Central memory CD4-positive, alpha-beta T cell (primary cell): Measurements from ENCODE around the gene TTLL13.
"Not testable (repeated sequence)": the region's sequence is repeated elsewhere in the genome, so short reads cannot be mapped to it uniquely, and the experiment has no call there.

Source experiments
- DNase-seq: peaks from one replicate; pipeline ENCODE4 v3.0.0; 2022

The TTLL13 gene

DNA sequence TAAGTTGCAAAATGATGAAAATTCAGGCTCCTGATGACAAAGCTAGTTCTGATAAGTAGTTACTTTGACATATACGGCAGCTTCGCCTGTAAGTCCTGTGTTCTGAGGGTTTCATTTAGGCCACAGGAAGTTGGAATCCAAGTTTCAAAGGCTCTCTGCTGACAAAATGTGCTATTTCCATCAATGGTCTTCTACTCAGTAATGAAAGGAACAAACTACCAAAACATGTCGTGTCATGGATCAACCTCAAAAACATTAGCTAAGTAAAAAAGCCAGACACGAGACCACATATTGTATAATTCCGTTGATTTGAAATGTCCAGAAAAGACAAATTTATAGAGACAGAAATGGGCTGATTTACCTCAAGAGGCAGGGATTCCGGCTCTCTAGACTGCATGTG lies 38.6 kb downstream of the TTLL13 start:
- DNase-seq, result no peak

DNA sequence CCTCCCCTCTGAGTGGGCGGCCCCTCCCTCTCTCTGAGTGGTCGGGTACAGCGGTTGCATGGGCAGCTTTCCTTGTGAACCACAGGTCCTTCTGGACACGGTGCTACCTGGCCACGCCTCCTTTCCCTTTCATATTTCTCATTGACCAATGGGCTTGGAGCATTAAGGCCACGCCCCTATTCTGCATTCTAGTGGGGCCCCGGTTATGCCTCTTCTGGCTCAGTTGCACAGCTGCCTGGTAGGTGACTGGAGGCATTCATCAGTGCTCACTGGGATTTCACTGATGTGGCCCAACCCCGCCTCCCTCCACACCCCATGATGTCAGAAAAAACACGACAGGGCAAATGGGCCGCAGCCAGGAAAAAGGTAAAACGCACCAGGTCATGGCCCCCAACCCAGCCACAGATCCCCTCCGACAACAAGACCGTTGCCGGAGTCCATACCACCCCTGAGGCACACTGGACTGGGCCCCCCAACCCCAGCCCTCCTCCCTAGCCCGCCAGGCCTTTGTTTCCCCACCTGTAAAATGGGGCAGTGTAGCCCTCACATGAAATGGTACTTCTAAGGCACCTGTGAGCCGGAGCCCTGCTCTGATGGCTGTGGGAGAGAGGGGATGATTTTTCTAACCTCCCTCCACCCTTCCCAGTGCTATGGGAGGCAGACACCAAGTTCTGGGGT lies 42.5 kb downstream of the TTLL13 start:
- no peak for DNase-seq

DNA sequence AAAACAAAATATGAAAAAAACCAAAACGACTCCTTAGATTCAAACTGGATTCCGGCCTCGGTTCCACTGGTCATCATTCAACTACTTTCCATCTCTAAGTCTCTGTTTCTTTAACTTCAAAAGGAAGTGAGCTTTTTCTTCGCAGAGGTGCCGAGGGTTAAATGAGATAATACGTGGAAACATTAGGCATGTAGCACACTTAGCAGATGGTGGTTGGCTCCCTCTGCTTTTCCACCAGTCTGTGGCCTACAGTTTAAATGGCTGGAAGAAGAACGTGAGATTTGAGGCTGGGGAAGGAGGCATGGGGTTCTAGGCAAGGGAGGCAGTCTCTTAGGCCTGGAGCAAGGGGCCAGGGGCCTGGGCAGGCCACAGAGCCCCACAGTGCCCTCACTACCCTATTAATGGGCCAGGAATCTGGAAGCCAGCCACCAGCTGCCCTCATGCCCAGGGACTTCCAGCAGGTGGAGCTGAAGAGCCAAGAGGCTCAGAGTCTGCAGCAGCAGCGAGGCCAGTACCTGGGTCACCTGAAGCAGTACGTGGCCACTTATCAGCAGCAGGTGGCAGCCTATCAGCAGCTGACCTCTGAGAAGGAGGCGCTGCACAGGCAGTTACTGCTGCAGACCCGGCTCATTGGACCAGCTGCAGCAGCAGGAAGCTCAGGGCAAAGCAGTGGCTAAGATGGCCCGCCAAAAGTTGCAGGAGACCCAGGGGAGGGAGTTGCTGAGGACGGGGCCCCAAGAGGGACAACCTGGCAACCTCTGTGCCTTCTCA lies 43.9 kb downstream of the TTLL13 start:
- DNase-seq, result peak; percentile 45

DNA sequence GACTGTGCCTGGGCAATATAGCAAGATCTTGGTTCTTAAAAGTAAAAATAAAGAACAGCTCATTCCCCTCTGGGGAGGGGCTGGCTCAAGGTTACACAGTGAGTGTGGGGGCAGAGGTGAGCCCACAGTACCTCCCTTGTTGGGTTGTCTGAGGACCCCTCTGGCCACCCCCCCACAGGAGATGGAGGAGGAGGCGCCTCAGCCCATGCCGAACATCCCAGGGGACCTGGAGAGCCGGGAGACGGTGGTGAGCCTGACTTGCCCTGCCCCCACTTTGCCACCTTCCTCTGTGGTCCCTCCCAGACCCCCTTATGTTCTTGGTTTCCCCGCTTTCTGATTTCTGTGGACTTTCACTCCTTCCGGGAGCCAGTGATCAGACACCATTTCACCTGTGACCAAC lies 44.8 kb downstream of the TTLL13 start:
- no peak for DNase-seq

DNA sequence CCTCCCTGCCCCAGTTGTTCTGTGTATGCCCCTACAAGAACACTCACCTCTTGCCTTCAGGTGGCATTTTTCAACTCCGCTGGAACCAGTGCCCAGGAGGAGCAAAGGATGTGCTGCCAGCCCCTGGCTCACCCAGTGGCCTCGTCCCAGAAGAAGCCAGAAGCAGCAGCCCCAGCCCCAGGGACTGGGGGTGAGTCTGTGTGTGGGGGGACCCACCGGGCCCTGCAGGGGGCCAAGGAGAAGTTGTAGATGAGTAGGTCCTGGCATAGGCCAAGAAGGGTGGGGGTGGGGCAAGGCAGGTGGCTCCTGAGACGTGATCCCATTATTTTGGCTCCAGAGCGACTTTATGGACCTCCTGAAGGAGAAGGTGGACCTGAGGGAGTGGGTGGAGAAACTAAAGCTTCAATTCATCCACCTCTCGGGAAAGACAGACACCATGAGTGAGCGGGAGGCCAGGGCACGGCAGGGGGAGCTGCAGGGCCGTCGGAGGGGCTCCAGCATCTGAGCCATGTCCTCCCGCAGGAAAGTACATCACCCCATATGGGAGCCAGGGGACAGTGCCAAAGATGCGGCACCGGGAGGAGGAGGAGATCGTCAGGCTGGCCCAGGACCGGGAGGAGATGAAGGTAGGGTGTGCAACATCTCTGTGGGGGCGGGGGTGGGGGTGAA lies 45.4 kb downstream of the TTLL13 start:
- no peak for DNase-seq

DNA sequence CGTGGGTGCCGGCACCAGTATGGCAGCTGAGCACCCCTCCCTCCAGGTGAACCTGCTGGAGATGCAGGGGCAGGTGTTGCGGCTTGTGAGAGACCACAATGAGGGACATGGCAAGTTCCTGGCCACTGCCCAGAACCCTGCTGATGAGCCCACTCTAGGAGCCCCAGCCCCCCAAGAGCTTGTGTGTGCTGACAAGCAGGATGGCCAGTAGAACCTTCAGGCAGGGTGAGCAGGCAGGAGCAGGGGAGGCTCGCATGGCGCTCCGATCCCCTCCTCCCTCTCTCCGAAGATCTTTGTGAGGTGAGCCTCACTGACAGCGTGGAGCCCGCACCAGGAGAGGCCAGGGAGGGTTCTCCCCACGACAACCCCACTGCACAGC lies 45.9 kb downstream of the TTLL13 start:
- no peak for DNase-seq

DNA sequence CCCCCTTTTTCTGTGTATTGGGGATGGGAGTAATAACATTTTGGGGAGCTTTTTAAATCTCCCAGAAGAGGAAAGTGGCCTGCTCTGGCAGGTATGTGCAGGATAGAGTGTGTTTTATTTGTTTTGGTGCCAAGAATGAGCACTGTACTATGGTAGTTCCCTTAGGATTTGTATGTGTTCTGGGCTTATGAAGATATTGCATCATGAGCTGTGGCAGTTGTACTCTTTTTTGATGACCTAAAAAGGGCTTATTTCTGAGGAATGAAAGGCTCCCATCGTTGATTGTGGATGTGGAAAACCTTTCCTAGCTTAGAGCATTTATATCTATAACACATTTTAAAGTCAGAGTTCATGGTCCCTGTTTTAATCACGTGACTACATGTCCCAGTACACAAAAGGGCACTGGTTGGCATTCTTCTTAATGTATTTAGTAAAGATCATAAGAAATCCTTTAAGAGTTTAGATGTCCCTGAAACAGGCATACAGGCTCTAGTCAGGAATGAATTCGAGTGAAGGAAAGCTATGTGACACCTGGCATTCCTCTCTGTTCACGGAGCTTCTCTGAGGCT lies 47.0 kb downstream of the TTLL13 start:
- not testable (repeated sequence) for DNase-seq

DNA sequence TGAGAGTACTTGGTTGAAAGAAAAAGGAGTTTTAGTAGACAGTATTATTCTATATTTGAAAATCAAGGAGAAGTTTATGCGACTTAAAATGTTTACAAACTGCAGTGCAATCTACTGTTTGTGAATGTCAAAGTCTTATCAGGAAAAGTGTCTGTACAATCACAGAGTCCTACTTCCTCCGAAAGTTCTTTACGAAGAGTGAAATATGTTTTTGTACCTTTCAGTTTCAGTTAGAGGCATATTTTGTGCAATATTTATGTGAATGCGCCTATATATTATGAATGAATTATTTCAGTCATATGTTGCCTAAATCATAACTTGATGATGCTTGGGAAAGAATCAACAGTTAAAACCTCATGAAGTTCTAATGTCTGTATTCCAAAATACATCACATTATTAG lies 47.7 kb downstream of the TTLL13 start:
- no peak for DNase-seq

DNA sequence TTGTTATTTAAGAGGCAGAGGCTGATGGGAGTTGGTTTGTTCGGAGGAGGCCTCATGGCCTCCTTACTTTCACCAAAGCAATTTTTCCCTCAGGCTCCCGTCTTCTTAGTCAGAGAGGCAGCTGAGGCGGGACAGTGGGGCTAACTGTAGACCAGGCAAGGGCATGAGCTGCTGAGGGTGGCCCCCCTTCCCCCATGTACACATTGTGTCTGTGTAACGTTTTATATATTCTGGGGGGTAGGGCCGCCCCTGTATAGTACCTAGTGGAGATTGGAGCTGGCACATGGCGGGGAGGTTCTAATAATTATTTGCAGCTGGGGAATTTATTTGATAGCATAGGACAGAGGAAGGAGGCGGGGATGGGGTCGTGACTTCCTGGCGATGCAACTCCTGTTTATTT lies 51.2 kb downstream of the TTLL13 start:
- DNase-seq, result no peak

DNA sequence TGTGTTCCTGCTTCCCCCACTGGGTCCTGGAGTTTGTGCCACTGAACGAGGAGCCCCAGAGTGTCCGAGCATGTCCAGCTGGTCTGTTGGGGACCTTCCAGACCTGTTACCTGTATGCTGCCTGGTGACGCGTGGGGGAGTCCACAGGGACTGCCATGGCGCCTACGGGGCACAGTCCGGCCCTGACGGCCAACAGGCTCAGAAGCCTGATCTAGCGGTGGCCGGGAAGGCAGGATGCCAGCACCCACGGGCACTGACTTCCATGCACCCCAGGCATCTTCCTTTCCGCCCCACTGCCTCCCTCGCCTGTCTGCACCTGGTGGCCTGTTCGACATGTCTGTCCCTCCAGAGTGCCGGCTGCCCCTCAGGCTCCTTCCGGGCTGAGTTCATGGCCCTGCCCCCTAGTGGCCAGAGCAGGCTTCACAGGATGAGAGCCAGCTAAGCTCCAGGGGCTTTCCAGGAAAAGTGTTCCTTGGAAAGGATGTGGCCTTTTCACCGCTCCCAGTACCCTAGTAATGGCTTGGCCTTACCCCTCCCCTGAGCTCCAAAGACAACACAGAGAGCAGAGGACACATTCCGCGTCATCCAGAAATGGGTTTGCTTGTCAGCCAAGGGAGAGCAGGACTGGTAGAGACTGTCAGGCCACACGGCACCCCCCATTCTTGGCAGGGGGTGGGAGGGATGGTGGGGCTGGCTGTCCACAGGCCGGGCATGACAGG lies 51.8 kb downstream of the TTLL13 start:
- peak; percentile 26 for DNase-seq

DNA sequence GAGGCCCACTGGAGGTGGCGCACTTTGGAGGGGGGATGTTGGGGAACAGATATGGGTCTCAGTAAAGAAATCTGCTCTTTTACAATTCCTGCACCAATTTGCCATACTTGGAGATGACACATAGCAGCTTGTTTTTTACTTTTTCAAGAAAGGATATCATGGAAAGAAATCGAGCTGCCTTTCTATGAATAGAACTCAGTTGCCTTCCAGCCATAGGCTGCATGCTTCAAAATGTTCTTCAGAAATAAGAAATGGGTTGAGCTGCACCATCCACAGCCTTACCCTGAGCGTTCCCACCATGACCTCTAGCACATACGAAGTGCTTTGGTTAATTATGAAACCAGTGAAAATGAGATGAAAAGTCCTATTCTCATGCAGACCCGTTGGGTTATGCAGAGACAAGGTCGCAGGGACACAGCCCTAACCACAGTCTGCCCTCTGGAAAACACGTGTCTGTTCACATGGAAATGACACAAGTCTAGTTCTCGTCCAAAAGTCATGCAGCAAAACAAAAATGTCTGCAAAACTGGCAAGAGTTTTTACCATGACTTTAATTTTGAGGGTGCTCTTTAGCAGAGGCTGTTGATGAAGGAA lies 52.4 kb downstream of the TTLL13 start:
- no peak for DNase-seq

DNA sequence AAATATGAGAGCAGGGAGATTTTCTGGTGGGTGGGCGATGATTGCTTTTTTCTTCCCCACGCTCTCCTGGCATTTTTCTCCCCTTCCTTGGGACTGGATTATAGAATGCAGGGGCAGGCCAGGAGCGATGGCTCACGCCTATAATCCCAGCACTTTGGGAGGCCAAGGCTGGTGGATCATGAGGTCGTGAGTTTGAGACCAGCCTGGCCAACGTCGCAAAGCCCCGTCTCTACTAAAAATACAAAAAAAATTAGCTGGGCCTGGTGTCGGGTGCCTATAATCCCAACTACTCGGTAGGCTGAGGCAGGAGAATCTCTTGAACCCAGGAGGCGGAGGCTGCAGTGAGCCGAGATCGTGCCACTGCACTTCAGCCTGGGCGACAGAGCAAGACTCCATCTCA lies 56.0 kb downstream of the TTLL13 start:
- not testable (repeated sequence) for DNase-seq

DNA sequence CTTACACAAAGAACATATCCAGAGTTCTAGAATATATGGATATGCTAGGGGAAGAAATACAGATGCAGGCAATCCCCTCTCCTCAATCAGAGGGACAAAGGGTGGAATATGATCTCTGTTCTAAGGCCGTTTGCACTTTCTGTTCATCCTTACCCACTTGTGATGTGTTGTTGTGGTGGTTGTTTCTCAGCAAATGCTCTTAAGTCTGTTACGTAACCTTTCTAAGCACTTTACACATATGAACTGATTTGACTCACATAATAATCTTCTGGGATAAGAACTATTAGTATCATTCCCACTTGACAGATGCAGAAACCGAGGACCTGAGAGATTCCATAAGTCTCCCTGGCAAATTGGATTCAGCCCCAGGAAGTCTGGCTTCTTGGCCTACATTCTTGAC lies 56.6 kb downstream of the TTLL13 start:
- DNase-seq, result no peak

DNA sequence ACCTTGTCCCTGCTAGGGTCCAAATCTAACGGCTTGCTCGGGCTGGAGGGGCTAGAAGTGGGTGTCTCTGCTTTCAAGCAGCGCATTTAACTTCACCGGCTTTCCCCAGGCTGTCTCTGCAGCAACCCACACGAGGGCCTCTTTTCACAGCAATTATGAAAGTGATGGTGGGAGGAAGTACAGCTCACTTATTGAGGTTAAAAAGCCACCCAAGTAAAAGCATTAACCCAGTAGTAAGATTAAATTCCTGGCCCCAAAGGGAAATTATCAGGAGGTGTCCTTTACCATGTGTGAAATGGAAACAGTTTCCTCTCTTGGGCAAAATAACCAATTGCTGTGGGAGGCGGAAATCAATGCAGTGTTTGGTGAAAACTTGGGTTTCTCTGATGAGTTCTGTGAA lies 57.2 kb downstream of the TTLL13 start:
- DNase-seq, result no peak

DNA sequence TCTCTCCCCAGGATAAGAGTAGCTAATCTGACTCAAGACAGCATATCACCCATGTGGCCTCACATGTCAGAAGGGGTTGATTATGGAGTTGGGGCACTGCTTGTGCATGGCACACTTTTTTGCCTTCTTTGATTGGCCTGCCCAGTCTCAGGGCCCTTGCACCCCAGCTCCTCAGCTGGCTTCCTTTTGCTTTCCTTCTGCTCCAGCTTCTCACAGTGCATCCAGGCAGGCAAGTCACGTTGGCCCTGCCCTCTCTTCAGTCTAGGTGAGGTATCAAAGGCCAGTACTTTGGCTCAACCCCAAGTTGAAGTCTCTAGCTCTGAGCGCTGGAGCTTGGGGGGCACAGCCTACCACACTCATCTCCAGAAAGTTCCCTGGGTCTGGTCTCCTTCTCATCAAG lies 58.3 kb downstream of the TTLL13 start:
- no peak for DNase-seq

DNA sequence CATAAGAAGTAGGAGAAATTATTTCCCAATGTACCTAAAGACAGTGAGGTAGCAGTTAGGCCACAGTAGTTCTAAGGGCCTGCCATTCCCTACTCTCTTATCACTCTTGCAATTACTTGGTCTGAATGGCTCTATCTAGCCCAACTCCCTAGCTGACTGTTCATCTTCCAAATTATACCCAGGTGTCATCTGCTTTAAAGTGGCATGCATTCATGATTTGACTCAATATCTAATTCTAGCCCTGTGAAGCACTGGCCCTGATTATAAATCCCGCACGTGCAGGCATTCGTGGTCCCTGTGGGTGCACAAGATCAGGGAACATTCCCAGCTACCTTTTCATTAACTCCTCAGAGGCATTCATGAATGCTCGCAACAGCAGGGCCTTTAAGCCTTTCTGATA lies 59.7 kb downstream of the TTLL13 start:
- no peak for DNase-seq
